BJ (cell line): Measurements from ENCODE around the gene KCNE4. TPM values are rescaled to one million over a fixed set of nuclear protein-coding genes. Genes with fewer than 3 reads are reported as not detected.

ENCODE experiments used
- CTCF ChIA-PET: fragments of 350-600 bp; formaldehyde crosslinking; extraction: SDS; loops from one replicate; lab custom pipeline; 2021; ENCODE audit warnings: antibody characterized with exemption, inconsistent platforms; lab: Yijun Ruan, JAX
- POLR2A ChIA-PET: fragments of 300-600 bp; sonication (Branson Sonifier 250); formaldehyde crosslinking; extraction: SDS; loops from one replicate; lab custom pipeline; 2021; ENCODE audit warnings: antibody characterized with exemption; lab: Charles Lee
- DNase-seq: peaks from one replicate; pipeline ENCODE4 v3.0.0-alpha.2; 2011; ENCODE audit warnings: low read depth
- H3K27me3 ChIP-seq: 2 replicates; pipeline ENCODE4 v1.6.0; 2011; ENCODE audit warnings: low read length; ENCODE audit not compliant: control insufficient read depth, insufficient read depth
- H3K36me3 ChIP-seq: 2 replicates; pipeline ENCODE4 v1.5.1; 2011; ENCODE audit warnings: low read length; ENCODE audit not compliant: control insufficient read depth, insufficient read depth
- H3K4me3 ChIP-seq: 2 replicates; pipeline ENCODE4 v1.5.1; 2011; ENCODE audit warnings: low read depth, mild to moderate bottlenecking, control low read depth, low read length
- polyA plus RNA-seq: library from polyadenylated mRNA; depleted of rRNA; stranded (reverse); fragments of >200 nt; gene quantifications from 2 replicates; pipeline ENCODE4 v1.2.3, GENCODE V29; 2011
- TF ChIP-seq, protein P1 (sequence below): IDR thresholded peaks from 2 replicates; pipeline ENCODE4 v1.5.1; 2011; ENCODE audit warnings: low read depth, mild to moderate bottlenecking, control low read depth, inconsistent platforms, low read length, moderate library complexity; ENCODE audit not compliant: insufficient read depth

KCNE4 gene
- polyA plus RNA-seq, 1 experiment: 18.5 TPM

GRCh38 chr2:223060201-223060825 lies 8.3 kb downstream of the KCNE4 start:
- ChIA-PET CTCF (interaction anchor here (0.6 kb wide), 2 partner anchors 17 to 336 kb away, joined by 3 read pairs; no protein-coding TSS in a partner anchor), POLR2A (interaction anchor here (0.5 kb wide), 2 partner anchors 8 to 40 kb away, joined by 3 to 5 read pairs; no protein-coding TSS in a partner anchor)
- Histone ChIP-seq H3K36me3 (peaks cover 1% of the 10 kb centered on the region; the same call in 1 of the 2 replicates), H3K27me3 (no peaks in the 10 kb centered on the region), H3K4me3 (no peak overlapping the region)
- DNase-seq: no peak
- TF ChIP-seq, protein P1, sequence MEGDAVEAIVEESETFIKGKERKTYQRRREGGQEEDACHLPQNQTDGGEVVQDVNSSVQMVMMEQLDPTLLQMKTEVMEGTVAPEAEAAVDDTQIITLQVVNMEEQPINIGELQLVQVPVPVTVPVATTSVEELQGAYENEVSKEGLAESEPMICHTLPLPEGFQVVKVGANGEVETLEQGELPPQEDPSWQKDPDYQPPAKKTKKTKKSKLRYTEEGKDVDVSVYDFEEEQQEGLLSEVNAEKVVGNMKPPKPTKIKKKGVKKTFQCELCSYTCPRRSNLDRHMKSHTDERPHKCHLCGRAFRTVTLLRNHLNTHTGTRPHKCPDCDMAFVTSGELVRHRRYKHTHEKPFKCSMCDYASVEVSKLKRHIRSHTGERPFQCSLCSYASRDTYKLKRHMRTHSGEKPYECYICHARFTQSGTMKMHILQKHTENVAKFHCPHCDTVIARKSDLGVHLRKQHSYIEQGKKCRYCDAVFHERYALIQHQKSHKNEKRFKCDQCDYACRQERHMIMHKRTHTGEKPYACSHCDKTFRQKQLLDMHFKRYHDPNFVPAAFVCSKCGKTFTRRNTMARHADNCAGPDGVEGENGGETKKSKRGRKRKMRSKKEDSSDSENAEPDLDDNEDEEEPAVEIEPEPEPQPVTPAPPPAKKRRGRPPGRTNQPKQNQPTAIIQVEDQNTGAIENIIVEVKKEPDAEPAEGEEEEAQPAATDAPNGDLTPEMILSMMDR: no peak

DNA sequence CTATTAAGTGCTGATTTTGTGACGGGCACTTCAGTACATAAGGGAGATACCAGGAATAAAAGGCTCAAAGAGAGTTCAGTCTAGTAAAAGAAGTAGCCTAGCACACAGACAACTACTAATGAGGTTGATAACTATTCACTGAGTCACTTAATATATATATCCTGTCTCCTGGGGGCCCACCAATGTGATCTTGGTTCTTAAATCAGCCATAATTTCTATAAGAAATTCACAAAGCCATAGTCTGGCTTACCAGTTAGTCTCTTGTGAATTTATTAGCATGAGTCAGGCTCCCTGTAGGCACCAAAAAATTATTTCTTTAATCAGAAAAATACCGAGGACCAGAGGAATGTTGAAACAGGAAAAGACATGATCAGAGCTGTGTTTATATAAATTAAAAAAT lies 10.4 kb downstream of the KCNE4 start:
- no peak for DNase-seq
- POLR2A ChIA-PET: interaction anchor here (0.6 kb wide), 1 partner anchor 1563 kb away, joined by 3 read pairs; no protein-coding TSS in a partner anchor
- Histone ChIP-seq H3K4me3 (no peak overlapping the region), H3K36me3 (no peaks in the 10 kb centered on the region), H3K27me3 (no peaks in the 10 kb centered on the region)
- CTCF ChIA-PET: no interaction called here
- TF ChIP-seq, protein P1: no peak

DNA sequence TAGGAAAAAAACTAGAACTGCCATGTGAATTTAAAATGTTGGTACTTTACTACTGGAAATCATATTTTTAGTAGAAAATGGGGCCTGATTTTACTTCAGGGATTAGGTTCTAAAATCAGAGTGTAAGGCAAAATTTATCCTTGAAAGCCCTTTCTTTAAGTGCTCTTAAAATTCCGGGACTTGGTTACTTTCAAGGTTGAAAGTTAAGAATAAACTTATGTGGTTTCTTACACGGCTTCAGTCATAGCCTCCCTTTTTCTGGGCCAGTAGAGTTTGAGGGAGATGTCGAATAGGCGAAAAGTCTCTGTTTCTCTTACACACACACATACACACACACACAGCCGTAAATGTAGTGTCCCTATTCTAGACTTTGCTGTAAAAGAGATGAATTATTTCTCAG lies 13.1 kb downstream of the KCNE4 start:
- POLR2A ChIA-PET: no interaction called here
- Histone ChIP-seq H3K4me3 (no peak overlapping the region), H3K27me3 (no peaks in the 10 kb centered on the region), H3K36me3 (no peaks in the 10 kb centered on the region)
- no peak for DNase-seq
- TF ChIP-seq, protein P1: no peak
- CTCF ChIA-PET: no interaction called here

- H3K36me3 ChIP-seq: no peaks in the 10 kb centered on the region
- ChIA-PET CTCF (interaction anchor here (0.8 kb wide), 1 partner anchor 9 kb away, joined by 7 read pairs; no protein-coding TSS in a partner anchor), POLR2A (interaction anchor here (0.7 kb wide), 1 partner anchor 144 kb away, joined by 3 read pairs; no protein-coding TSS in a partner anchor)
- no peak overlapping the region for H3K4me3 ChIP-seq
- TF ChIP-seq, protein P1: no peak
- H3K27me3 ChIP-seq: no peaks in the 10 kb centered on the region
- no peak for DNase-seq
Measured at GRCh38 chr2:223066721-223067120, 14.7 kb downstream of the KCNE4 start.

DNA sequence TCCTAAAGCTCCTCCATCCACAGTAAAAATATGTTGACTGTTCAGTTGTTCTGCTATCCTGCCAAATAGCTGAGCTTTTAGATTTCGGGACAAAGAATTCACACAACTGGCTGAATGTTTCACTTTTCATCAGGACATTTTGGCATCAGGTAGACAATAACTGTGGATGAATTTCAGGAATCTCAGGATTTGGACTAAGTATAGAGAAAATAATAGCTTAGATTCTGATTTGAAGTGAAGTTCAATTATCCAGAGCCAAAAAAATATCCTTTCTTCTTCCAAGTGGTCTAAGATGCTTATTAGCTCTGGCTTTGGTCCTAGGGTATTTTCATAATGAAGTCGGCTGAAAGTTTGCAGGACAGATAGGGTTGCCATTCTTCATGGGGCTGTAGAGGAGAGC lies 16.1 kb downstream of the KCNE4 start:
- ChIA-PET CTCF (no interaction called here), POLR2A (no interaction called here)
- no peak for DNase-seq
- Histone ChIP-seq H3K36me3 (no peaks in the 10 kb centered on the region), H3K27me3 (no peaks in the 10 kb centered on the region), H3K4me3 (no peak overlapping the region)
- TF ChIP-seq, protein P1: no peak
